ENCODE measurements around the gene GLIS1.

GLIS1 gene

GRCh38 chr1:53659436-53659835, 79.5 kb downstream of the GLIS1 start:
- H3K36me3 ChIP-seq (ENCODE audit: insufficient read depth, low read length) = no peaks in the 10 kb centered on the region
- H3K4me3 ChIP-seq (ENCODE audit: low read length) = no peak overlapping the region
- H3K4me1 ChIP-seq (ENCODE audit: insufficient read depth, low read length) = no peaks in the 10 kb centered on the region
- no peak overlapping the region for H3K9ac ChIP-seq (ENCODE audit: low read depth, low read length)
- no peak overlapping the region for H3K27ac ChIP-seq (ENCODE audit: low read depth, low read length)
- H3K9me3 ChIP-seq (ENCODE audit: insufficient read depth, low read depth, low read length) = no peaks in the 10 kb centered on the region
- 93% methylated on average over 2 of the region's 2 CpGs for WGBS
- no peaks in the 10 kb centered on the region for H3K27me3 ChIP-seq (ENCODE audit: insufficient read depth, low read length)

- no peak overlapping the region for H3K4me3 ChIP-seq (ENCODE audit: low read length)
- no peaks in the 10 kb centered on the region for H3K4me1 ChIP-seq (ENCODE audit: insufficient read depth, low read length)
- no peaks in the 10 kb centered on the region for H3K27me3 ChIP-seq (ENCODE audit: insufficient read depth, low read length)
- H3K9ac ChIP-seq (ENCODE audit: low read depth, low read length) = no peak overlapping the region
- H3K36me3 ChIP-seq (ENCODE audit: insufficient read depth, low read length) = no peaks in the 10 kb centered on the region
- no peak overlapping the region for H3K27ac ChIP-seq (ENCODE audit: low read depth, low read length)
- 91% methylated on average over 8 of the region's 8 CpGs for WGBS
- no peaks in the 10 kb centered on the region for H3K9me3 ChIP-seq (ENCODE audit: insufficient read depth, low read depth, low read length)
Observed at GRCh38 chr1:53658489-53659230, 80.3 kb downstream of the GLIS1 start.

GRCh38 chr1:53657891-53658396, 81.0 kb downstream of the GLIS1 start:
- no peaks in the 10 kb centered on the region for H3K4me1 ChIP-seq (ENCODE audit: insufficient read depth, low read length)
- WGBS = 98% methylated on average over 1 of the region's 1 CpG
- H3K27me3 ChIP-seq (ENCODE audit: insufficient read depth, low read length) = no peaks in the 10 kb centered on the region
- H3K9ac ChIP-seq (ENCODE audit: low read depth, low read length) = no peak overlapping the region
- no peak overlapping the region for H3K4me3 ChIP-seq (ENCODE audit: low read length)
- H3K9me3 ChIP-seq (ENCODE audit: insufficient read depth, low read depth, low read length) = no peaks in the 10 kb centered on the region
- no peaks in the 10 kb centered on the region for H3K36me3 ChIP-seq (ENCODE audit: insufficient read depth, low read length)
- no peak overlapping the region for H3K27ac ChIP-seq (ENCODE audit: low read depth, low read length)

DNA sequence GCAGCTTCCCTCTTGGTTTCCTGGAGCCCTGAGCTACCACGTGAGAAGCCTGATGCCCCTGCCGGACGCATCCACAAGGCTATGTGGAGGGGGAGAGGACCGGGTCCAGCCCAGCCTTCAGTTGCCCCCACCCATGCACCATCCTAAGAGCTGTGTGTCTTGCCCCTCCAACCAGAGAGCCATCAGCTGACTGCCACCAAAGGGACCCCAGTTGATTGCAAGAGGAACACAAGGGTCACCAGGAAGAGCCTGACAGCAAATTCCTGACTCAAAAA, 81.5 kb downstream of the GLIS1 start:
- Histone ChIP-seq H3K4me3 (ENCODE audit: low read length) (no peak overlapping the region), H3K36me3 (ENCODE audit: insufficient read depth, low read length) (no peaks in the 10 kb centered on the region), H3K27ac (ENCODE audit: low read depth, low read length) (no peak overlapping the region), H3K27me3 (ENCODE audit: insufficient read depth, low read length) (no peaks in the 10 kb centered on the region), H3K9ac (ENCODE audit: low read depth, low read length) (no peak overlapping the region), H3K4me1 (ENCODE audit: insufficient read depth, low read length) (no peaks in the 10 kb centered on the region), H3K9me3 (ENCODE audit: insufficient read depth, low read depth, low read length) (no peaks in the 10 kb centered on the region)
- WGBS = 46% methylated on average over 4 of the region's 4 CpGs

DNA sequence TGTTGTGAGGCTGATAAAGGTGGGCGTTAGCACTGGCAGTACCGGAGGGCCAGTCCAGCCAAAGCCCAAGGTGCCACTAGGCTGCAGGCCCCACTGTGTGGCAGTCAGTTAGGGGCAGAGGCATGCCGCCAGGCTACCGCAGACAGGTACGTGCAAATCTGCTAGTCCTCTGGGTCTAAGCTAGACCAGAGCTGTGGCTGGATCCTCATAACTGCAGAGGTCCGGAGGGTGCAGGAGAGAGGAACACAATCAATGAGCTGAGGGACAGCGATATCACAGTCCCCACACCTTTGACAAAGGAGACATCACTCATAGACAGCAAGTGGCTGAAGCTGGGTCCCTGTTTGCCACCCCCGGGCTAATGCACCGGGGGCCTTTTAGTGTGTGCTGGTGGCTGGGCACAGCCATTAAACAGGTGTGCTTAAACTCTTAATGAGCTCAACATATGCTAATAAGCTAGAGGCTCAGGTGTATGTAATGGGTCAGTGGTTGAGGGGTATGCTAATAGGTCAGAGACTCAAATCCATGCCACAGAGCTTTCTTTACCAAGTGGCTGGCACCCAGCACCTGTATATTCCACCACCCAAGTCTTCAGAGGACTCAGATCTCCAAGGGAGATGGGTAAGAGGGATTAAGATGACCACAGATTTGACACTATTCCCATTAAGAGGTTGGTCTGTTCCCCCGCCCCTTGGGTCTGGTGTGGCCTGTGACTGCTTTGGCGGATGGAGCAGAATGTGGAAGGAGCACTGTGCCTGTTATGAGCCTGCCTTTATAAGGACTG, 82.0 kb downstream of the GLIS1 start:
- Histone ChIP-seq H3K27ac (ENCODE audit: low read depth, low read length) (no peak overlapping the region), H3K4me3 (ENCODE audit: low read length) (no peak overlapping the region), H3K9ac (ENCODE audit: low read depth, low read length) (no peak overlapping the region), H3K36me3 (ENCODE audit: insufficient read depth, low read length) (no peaks in the 10 kb centered on the region), H3K4me1 (ENCODE audit: insufficient read depth, low read length) (no peaks in the 10 kb centered on the region), H3K27me3 (ENCODE audit: insufficient read depth, low read length) (no peaks in the 10 kb centered on the region), H3K9me3 (ENCODE audit: insufficient read depth, low read depth, low read length) (no peaks in the 10 kb centered on the region)
- 89% methylated on average over 11 of the region's 11 CpGs for WGBS

- H3K4me3 ChIP-seq (ENCODE audit: low read length) = no peak overlapping the region
- H3K36me3 ChIP-seq (ENCODE audit: insufficient read depth, low read length) = no peaks in the 10 kb centered on the region
- no peaks in the 10 kb centered on the region for H3K27me3 ChIP-seq (ENCODE audit: insufficient read depth, low read length)
- no peaks in the 10 kb centered on the region for H3K9me3 ChIP-seq (ENCODE audit: insufficient read depth, low read depth, low read length)
- WGBS = 87% methylated on average over 9 of the region's 10 CpGs
- H3K27ac ChIP-seq (ENCODE audit: low read depth, low read length) = no peak overlapping the region
- no peak overlapping the region for H3K9ac ChIP-seq (ENCODE audit: low read depth, low read length)
- no peaks in the 10 kb centered on the region for H3K4me1 ChIP-seq (ENCODE audit: insufficient read depth, low read length)
Observed at GRCh38 chr1:53655931-53656746, 82.8 kb downstream of the GLIS1 start.

- Histone ChIP-seq H3K27me3 (ENCODE audit: insufficient read depth, low read length) (no peaks in the 10 kb centered on the region), H3K36me3 (ENCODE audit: insufficient read depth, low read length) (no peaks in the 10 kb centered on the region), H3K9ac (ENCODE audit: low read depth, low read length) (no peak overlapping the region), H3K4me3 (ENCODE audit: low read length) (no peak overlapping the region), H3K4me1 (ENCODE audit: insufficient read depth, low read length) (no peaks in the 10 kb centered on the region), H3K9me3 (ENCODE audit: insufficient read depth, low read depth, low read length) (no peaks in the 10 kb centered on the region), H3K27ac (ENCODE audit: low read depth, low read length) (no peak overlapping the region)
- 83% methylated on average over 27 of the region's 27 CpGs for WGBS
Observed at GRCh38 chr1:53654216-53655210, 84.5 kb downstream of the GLIS1 start.

DNA sequence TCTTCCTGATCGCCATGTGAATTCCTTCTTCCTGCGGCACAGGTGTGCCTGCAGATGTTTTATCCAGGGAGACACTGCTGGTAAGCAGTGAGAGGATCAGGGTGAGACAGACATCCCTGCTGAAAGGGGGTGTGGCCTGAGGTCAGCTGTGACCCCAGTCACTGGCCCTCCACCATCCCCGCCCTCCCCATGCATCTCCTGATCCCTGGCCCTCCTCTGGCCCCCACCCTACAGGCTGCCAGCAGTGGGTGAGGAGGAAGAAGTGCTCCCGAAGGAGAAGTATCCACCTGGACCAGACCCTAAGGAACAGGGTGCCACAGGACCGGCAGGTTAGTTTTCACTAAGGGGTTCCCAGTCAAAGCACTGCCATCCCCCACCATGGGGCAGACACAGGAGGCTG, 85.3 kb downstream of the GLIS1 start:
- H3K9ac ChIP-seq (ENCODE audit: low read depth, low read length) = no peak overlapping the region
- 83% methylated on average over 4 of the region's 5 CpGs for WGBS

GRCh38 chr1:53653200-53653575, 85.8 kb downstream of the GLIS1 start:
- no peak overlapping the region for H3K27ac ChIP-seq (ENCODE audit: low read depth, low read length)
- H3K4me1 ChIP-seq (ENCODE audit: insufficient read depth, low read length) = no peaks in the 10 kb centered on the region
- H3K27me3 ChIP-seq (ENCODE audit: insufficient read depth, low read length) = no peaks in the 10 kb centered on the region
- no peaks in the 10 kb centered on the region for H3K9me3 ChIP-seq (ENCODE audit: insufficient read depth, low read depth, low read length)
- no peak overlapping the region for H3K4me3 ChIP-seq (ENCODE audit: low read length)
- H3K9ac ChIP-seq (ENCODE audit: low read depth, low read length) = no peak overlapping the region
- WGBS = 88% methylated on average over 7 of the region's 7 CpGs
- H3K36me3 ChIP-seq (ENCODE audit: insufficient read depth, low read length) = no peaks in the 10 kb centered on the region

More for the DNA sequence above, 85.3 kb downstream of the GLIS1 start:
- no peaks in the 10 kb centered on the region for H3K27me3 ChIP-seq (ENCODE audit: insufficient read depth, low read length)
- H3K36me3 ChIP-seq (ENCODE audit: insufficient read depth, low read length) = no peaks in the 10 kb centered on the region
- no peaks in the 10 kb centered on the region for H3K9me3 ChIP-seq (ENCODE audit: insufficient read depth, low read depth, low read length)
- no peak overlapping the region for H3K27ac ChIP-seq (ENCODE audit: low read depth, low read length)
- H3K4me3 ChIP-seq (ENCODE audit: low read length) = no peak overlapping the region
- no peaks in the 10 kb centered on the region for H3K4me1 ChIP-seq (ENCODE audit: insufficient read depth, low read length)

DNA sequence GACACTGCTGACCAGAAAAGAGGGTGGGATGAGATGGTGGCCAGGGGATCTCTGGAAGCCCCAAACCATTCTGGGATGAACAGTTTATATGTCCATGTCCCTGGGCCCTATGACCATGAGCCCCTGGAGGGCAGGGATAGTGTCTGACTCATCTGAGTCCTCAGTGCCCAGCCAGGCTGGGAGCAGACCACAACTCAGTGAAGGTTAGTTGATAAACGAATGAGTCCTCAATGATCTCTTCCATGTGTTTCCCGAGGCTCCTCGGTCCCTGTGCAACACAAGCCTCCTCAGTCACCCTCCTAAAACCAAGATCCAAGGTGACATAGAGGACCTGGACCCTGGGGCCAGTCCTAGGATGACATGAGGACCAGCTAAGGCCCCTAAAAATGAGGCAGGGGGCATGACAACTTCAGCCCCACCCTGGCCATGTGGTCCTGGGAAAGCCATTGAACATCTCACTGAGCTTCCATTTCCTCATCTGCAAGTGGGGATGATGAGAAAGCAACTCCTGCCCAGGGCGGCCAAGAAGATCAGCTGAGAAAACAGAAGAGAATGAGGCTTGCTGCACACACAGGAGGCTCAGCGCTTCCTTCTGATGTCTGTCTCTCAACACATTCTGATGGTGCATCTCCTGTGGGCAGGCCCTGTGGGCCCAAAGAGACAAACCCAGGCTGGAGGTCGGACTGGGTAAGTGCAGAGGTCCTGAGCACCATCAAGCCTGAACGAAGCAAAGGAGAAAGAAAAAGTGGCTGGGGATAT, 86.3 kb downstream of the GLIS1 start:
- Histone ChIP-seq H3K9me3 (ENCODE audit: insufficient read depth, low read depth, low read length) (no peaks in the 10 kb centered on the region), H3K27me3 (ENCODE audit: insufficient read depth, low read length) (no peaks in the 10 kb centered on the region), H3K4me3 (ENCODE audit: low read length) (no peak overlapping the region), H3K27ac (ENCODE audit: low read depth, low read length) (no peak overlapping the region), H3K9ac (ENCODE audit: low read depth, low read length) (no peak overlapping the region), H3K4me1 (ENCODE audit: insufficient read depth, low read length) (no peaks in the 10 kb centered on the region), H3K36me3 (ENCODE audit: insufficient read depth, low read length) (no peaks in the 10 kb centered on the region)
- 89% methylated on average over 7 of the region's 7 CpGs for WGBS

Measured in HUES64 (cell line).